HG02943 (cell line): ENCODE results near the gene BRF1.
A peak's percentile ranks its signal among the peaks of the same experiment; 100 is the strongest.

Source experiments
- ATAC-seq: cut with Tn5 transposase; IDR thresholded peaks from one replicate; pipeline ENCODE4 v1.9.1; 2021; ENCODE audit warnings: mild to moderate bottlenecking, low read depth, moderate library complexity; ENCODE audit not compliant: unreplicated experiment

BRF1 gene

DNA sequence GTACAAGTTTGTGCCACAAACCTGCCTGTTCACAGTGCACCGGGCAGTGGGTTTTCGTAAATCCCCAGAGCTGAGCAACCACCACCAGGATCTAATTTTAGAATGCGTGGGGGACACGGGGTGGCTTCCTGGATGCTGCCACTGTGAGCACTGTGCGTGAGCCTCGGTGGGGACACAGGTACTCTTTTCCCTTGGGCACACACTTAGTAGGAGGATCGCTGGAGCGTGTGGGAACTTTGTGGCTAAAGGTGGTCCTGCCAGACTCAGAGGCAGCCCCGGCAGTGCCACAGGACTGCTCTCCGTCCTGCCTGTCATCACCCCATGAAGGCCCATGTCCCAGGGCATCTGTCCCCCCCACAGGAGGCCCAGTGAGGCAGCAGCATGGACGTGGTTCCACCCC, 31.4 kb downstream of the BRF1 start:
- no peak for ATAC-seq

DNA sequence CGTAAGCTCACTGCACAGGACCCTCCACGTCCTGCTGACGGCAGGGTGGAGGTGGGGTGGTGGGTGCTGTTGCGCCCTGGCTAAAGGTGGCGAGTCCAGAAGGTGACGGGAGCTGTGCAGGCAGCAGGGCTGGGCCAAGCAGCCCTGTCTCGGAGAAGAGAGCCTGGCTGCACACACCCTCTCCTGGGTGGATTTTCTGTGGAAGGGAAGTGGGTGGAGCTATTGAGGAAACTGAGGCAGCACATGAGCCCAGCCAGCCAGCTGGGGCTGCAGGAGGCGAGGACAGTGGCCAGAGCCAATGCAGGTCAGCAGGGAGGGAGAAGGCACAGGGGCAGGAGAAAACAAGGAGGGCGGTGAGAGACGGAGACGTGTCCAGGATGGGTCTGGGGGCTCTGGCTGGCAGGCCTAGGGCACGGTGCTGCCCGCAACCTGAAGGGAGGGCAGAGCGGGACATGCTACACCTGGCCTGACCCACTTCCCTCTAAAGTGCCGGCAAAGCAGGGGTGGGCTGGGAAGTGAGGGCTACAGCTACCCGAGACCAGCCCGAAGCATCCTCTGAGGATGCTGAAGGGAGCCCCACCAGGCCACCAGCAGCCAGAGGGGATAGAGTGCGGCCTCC, 32.0 kb downstream of the BRF1 start:
- no peak for ATAC-seq

DNA sequence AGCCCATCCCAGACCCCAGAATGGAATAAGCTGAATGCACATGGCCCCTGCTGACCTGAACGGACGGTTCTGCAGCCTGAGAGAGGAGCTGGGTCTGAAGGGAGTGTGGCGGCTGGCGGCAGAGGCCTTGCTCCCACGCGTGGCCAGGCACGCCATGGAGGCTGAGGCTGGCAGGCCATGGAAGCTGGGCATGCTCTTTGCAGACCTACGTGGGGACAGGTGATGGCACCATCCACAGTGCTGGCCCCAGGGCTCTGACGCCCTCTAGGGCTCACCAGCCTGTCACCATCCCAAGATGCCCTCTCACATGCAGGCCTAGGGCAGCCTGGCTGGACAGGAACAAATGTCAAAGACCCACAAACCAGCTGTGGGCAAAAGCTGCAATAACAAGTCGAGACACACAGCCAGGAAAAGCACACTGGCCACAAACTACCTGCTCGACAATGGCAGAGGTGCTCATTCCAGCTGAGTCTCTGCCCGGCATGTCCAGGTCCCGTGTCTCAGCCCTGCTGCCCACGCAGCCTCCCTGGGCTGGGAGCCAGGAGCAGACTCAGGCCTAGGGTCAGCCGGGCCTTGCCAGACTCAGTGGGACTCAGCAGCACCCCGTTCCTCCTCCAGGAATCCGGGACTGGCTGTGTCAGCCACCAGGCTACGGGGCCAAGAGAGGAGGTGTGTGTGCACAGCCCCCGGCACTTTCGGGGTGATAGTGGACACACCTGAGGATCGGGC, 32.8 kb downstream of the BRF1 start:
- ATAC-seq, result no peak

DNA sequence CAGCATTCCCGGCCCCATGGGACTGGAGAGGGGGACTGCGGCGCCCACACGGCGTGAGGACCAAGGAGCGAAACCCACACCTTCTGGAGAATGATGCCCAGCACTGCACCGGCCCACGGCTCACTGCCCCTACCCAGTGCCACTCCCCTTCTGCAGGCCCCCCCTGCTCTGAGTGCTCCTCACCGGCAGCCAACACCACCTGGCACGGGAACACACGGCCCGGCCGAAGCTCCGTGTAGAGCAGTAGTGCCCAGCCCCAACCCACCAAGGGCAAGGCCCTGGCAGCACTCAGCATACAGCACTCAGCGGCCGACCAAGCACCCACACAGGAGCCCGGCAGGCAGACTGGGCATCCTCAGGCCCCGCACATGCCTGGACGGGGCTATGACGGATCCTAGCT, 39.0 kb downstream of the BRF1 start:
- no peak for ATAC-seq

DNA sequence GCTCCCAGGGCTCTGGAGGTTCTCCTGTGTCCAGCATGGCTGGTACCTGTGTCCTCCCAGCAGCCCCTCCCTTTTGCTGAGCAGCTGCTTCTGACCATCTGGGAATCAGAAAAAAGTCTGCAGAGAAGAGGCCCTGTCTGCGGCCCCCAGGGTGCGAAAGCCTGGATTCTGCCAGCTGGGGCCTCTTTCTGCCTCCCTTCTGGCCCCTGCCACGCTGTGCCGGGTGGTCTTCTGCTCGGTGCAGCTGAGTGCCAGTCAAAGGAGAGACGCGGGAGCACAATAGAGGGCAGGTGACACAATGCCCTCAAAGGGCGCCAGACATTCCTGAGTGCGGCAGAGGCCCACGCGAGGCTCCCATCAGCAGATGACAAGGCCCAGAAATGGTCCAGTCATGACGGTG, 39.8 kb downstream of the BRF1 start:
- no peak for ATAC-seq

GRCh38 chr14:105258846-105259245, 42.0 kb downstream of the BRF1 start:
- no peak for ATAC-seq

- no peak for ATAC-seq
Observed at GRCh38 chr14:105257464-105257863, 43.3 kb downstream of the BRF1 start.

DNA sequence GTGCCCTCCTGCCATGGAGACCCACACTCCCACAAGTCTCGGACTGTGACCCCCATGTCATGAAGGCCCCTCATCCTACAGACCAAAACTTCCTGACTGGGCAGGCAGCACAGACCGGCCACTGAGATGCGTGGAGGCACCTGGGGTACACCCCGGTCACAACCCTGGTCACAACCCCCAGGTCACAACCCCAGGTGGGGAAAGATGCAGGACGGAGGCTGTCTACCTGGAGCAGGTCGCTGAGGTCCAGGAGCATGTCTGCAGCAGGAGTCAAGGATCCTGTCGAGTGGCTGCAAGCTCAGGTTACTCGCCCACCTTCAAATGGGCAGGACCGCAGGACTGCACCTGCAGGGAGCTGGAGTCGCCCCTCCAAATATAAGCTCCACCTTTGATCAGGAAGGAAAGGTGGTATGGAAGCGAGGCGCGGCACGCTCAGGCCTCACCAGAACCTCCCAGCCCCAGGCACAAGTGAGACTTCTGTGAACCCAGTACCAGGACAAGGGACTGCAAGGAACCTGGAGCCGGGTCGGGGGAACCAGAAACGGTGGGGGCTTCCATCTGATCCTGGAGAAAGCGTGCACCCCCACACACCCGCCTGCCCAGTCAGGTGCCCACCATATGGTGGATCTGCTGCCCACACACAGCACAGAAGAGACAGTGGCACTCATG, 44.4 kb downstream of the BRF1 start:
- ATAC-seq, result no peak

GRCh38 chr14:105255021-105255507, 45.7 kb downstream of the BRF1 start:
- no peak for ATAC-seq

DNA sequence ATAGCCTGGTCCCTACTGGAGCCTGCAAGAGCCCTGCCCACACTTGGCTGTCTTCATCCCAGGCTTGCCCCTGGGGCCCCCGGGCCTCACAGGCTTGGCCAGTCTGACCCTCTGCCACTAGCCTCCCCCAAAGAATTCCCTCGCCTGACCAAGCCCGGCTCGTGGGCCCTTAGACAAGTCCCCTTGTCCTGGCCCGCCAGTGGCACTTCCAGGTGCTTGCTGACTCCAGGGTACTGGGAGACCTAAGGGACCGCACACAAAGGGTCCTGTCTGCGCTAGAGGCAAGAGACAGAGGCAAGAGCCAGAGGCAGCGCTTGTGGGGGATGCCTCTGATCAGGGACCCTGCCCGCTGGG, 47.5 kb downstream of the BRF1 start:
- ATAC-seq, result no peak

GRCh38 chr14:105252552-105253328, 48.1 kb downstream of the BRF1 start:
- ATAC-seq, result no peak

DNA sequence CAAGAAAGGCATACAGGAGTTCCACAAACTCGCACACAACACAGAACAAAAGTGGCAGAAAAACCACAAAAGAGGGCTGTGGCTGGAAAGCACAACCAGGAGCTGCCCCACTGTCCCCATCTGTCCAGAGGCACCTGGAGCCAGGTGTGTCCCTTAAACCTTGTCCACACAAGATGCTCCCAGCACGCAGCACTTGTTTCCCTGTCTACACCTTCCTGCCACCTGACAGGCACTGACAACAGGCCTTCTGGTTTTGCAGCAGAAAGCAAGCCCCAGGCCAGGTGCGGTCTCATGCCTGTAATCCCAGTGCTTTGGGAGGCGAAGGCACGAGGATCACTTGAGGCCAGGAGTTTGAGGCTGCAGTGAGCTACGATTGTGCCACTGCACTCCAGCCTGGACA, 48.9 kb downstream of the BRF1 start:
- ATAC-seq, result no peak

- no peak for ATAC-seq
Observed at GRCh38 chr14:105250986-105251385, 49.8 kb downstream of the BRF1 start.

GRCh38 chr14:105250008-105250366, 50.8 kb downstream of the BRF1 start:
- ATAC-seq, result no peak

GRCh38 chr14:105249182-105250007, 51.4 kb downstream of the BRF1 start:
- no peak for ATAC-seq

DNA sequence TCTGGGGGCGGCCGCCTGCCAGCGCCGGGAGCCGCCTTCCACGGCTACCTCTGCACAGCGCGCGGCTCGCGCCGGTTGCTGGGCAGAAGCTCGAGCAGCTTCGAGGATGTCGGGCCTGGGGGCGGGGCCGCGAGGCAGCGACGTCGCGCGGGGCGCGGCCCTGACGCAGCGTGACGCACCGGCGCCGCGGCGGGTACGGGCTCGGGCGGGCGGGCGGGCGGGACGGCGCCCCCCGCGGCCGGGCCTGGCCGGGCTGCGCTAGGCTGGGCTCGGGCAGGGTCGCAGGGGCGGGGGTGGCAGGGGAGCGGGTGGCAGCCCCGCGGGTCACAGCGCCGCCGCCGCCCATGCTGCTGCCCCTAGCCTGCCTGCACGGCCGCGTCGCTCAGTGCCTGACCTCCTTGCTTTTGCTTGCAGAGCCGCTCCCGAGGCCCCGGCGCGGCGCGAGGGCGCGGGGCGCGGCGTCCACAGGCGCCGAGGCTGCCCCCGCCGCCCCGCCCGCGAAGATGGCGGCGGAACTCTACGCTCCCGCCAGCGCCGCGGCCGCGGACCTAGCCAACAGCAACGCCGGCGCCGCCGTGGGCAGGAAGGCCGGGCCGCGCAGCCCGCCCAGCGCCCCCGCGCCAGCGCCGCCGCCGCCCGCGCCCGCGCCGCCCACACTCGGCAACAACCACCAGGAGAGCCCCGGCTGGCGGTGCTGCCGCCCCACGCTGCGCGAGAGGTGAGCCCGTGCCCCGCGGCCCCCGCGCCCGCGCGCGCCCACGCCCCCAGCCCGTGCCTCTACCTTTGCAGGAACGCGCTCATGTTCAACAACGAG, 52.2 kb downstream of the BRF1 start, which contains the start of gene BTBD6:
Gene BTBD6 (plus strand): TSS at position 166 of the 814 bp plus-strand sequence. CDS start 179 bp downstream, at position 345.
- ATAC-seq, result peak; percentile 65

- ATAC-seq, result peak; percentile 2
Observed at GRCh38 chr14:105247715-105248367, 53.0 kb downstream of the BRF1 start.

DNA sequence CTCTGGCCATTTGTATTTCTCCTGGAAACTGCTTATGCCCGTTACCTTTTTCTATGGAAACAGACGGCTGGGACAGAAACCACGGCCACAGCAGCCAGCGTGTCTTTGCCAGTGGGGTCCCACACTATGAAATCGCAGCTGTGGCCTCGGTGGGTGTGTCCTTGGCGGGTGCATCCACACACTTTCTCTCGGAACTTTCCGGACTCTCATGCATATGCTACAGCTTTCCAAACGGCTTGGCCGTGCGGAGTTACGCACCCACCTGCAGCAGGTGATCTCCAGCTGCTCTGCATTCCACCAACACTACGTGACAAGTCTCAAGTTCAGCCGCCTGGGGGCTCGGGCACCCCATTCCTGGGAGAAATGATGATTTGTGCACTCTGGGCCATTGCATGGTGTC, 53.8 kb downstream of the BRF1 start:
- no peak for ATAC-seq

GRCh38 chr14:105244334-105244733, 56.5 kb downstream of the BRF1 start:
- no peak for ATAC-seq
